GM19455 (cell line): ENCODE results near the gene ZC3H18.

Experiments
- ATAC-seq: cut with Tn5 transposase; IDR thresholded peaks from one replicate; pipeline ENCODE4 v1.9.1; 2021; ENCODE audit not compliant: unreplicated experiment

ZC3H18 gene

DNA sequence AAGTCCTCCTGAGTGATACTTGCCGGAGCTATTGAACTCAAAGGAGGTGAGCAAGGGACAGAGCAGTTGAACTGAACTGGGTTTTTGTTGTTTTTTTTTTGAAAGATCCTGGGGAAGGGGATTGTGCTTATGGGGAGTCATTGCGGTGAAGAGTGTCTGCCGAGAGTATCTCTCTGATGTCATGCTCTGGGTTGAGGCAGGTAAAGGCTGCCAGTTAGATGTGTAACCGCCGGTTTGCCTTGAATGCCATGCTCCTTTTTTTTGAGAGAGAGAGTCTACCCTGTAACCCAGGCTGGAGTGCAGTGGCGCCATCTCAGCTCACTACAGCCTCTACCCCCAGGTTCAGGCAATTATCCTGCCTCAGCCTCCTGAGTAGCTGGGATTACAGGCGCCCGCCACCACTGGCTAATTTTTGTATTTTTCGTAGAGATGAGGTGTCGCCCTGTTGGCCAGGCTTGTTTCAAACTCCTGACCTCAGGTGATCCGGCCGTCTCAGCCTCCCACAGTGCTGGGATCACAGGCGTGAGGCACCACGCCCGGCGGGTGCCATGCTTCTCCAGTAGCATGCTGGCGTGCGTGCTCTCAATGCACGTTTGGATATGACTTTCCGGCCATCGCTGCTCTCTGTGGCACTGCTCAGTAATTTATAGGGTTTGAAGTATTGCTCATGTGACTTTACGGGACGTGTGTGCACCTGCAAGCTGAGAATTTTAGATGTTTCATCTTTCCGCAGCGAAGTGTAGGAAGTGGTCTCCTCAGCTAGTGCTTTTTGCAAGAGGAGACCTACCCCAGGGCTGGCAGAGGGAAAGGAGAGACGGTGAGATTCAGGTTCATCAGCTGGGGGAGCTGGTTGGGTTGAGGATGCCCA lies 8.5 kb downstream of the ZC3H18 start:
- no peak for ATAC-seq

DNA sequence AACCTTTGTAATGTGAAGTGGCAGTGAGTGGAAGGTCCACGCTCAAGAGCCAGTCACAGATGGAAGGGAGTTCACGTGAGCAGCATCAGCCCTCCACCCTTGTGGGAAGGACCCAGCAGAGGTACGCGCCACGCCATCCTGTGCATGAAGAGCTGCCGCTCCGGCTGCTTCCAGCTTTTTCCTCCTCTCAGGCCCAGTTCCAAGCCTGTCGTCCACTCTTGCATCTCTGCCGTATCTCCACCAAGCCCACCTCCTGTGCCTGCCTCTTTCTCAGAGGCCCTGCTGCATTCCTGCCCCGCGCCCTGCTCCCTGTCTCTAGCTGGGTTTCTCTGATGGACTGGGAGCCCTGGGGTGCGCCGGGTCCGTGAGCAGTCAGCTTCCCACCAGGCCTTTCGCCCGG lies 10.2 kb downstream of the ZC3H18 start:
- ATAC-seq: no peak

DNA sequence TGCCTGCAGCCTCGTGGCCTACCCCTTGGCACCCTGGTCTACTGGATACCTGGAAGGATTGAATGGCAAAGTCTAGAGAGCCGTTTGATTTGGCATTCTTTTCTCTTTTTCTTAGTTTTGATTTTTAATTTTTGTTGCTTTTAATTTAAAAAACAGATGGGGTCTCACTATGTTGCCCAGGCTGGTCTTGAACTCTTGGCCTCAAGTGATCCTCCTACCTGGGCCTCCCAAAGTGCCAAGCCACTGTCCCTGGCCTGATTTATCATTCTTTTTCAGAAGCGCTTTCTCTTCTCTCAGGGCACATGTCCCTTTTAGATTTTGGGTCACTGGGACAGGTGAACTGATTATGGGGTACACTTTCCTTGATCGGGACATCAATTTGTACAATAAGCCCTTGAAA lies 10.8 kb downstream of the ZC3H18 start:
- ATAC-seq: no peak

DNA sequence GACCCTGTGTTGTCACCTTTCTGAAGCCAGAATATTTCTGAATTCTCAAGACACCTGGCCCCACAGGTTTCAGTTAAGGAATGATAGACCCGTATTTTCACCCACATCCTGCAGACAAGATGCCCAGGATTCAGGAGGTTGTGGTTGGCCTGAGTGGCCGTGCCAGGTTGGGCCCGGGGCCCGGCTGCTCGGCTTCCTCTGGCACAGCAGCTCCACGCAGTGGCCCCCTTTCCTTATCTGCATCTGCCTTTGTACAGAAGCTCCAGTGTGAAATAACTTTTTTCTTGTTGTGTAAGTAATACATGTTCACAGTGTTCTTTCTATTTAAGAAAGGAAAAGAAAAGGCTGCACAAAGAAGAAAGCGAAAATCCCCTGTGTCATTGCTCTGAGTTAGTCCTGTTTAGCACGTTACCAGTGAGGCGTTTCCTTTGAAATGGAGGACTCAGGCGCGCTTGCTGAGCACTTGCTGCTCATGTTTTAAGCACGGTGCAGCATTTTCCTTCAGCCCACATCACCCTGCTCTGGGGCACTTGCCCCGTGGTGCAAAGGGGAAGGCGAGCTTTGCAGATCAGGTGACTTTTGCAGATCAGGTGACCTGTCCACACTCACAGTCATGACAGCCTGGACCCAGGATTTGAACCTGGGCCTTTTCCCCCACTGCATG lies 12.8 kb downstream of the ZC3H18 start:
- no peak for ATAC-seq

DNA sequence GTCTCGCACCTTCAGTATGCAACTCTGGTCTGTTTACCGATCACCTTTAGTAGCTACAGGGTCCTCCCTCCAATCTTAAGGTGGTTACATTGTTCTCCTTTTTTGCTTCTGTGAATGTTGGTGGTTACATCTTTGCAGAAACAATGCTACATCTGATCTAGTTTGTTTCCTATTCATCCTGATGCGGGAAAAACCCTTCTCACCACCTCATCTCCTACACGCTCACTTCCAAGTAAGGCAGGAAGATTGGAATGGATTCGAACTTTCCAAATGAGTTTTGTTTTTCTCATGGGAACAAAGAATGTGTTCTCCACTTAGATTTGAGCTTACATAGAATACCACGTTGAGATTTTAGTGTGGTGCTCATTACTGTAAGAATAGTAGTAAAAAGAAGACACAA lies 14.5 kb downstream of the ZC3H18 start:
- ATAC-seq: no peak

DNA sequence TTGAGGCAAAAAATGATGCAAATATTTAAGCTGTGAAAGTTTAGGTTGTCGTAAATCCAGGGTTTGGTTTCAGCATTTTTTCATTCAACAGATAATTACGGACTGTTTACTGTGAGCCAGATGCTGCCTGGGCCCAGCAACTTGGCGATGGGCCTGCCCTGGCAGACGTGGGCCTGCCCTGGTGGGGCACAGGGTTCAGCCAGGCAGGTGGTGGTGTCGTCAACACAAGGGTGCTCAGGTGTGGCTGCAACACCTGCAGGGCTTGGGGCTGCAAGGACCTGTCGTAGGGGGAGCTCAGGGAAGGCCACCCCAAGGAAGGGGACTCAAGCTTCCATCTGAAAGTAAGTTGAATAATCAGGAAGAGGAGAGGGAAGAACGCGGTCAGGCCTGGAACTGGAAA lies 15.1 kb downstream of the ZC3H18 start:
- ATAC-seq: no peak

DNA sequence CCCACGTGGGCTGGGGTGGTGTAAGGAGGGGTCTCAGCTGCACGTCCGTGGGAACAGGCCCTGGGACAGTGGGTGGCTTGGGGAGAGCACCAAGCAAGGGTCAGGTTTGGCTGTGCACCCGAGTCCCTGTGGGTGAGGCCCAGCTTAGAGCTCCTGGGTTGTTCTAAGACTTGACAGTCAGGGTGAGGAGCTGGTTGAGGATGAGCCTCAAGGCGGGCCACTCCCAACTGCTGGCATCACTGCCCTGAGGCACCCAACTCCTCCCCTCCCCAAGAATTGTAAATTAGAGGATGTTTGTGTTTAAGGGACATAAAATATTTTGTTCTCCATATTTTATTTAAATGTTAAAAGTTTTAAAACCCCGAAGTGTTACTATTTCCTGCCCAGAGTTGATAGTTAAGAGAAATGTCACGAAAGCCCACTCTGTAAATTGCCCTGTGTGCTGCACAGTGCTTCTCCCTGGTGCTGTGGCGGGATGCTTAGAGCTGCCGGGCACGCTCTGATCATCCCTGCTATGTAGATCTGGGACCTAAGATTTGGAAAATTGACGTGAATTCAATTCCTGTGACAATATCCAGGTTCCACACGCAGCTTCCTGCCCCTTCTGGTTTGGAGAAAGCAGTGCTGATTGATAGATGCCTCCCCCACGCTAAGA lies 15.9 kb downstream of the ZC3H18 start:
- no peak for ATAC-seq

DNA sequence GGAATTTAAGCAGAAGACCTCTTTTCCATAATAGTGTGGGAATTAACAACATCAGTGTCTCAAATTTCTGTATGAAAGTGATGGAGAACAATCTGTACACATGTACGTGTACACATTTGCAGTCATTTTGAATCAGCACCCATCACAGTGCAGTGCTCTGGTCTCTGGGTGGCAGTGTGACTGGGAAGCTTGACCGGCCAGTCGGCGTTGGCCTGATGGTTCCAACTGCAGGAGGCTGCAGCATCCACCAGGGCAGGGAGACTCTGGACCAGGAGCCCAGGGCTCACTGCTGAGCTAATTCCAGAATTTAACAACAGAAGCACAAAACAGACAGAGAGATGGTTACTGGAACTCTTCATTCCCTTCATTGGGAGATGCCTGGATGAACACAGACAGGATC lies 17.9 kb downstream of the ZC3H18 start:
- ATAC-seq: no peak

DNA sequence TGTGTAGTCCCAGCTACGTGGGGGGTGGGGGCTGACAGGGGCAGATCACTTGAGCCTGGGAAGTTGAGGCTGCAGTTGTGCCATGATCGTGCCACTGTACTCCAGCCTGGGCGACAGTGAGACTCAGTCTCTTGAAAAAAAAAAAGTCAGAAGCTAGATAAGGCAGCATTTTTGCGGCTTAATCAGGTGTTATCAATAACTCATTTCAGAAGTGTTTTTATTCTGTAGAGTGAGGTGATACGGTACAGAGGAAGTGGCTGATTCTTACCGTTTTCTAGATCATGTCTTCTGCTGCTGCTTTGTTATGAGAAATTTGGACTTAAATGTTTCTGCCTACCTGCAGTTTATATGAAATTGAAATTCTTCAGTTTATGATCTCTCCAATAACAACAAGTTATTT lies 18.6 kb downstream of the ZC3H18 start:
- ATAC-seq: no peak

DNA sequence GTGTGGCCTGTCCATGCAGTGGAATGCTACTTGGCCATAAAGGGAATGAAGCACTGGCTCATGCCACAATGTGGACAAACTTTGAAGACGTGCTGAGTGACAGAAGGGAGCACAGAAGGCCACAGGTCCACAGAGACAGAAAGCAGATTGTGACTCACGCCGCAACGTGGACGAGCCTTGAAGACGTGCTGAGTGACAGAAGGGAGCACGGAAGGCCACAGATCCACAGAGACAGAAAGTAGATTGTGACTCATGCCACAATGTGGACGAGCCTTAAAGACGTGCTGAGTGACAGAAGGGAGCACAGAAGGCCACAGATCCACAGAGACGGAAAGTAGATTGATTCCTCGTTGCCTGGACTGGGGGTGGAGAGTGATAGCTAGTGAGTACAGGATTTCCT lies 19.2 kb downstream of the ZC3H18 start:
- no peak for ATAC-seq

DNA sequence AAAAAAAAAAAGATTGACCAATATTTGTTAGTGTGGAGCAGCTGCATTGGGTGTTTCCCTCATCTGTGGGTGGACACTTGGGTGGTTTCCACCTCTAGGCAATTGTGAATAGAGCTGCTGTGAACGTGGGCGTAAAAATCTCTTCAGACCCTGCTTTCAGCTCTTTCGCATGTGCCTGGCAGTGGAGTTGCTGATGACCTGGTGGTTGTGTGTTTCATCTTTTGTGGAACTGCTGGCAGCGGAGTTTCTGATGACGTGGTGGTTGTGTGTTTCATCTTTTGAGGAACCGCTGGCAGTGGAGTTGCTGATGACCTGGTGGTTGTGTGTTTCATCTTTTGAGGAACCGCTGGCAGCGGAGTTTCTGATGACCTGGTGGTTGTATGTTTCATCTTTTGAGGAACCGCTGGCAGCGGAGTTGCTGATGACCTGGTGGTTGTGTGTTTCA lies 21.4 kb downstream of the ZC3H18 start:
- no peak for ATAC-seq

DNA sequence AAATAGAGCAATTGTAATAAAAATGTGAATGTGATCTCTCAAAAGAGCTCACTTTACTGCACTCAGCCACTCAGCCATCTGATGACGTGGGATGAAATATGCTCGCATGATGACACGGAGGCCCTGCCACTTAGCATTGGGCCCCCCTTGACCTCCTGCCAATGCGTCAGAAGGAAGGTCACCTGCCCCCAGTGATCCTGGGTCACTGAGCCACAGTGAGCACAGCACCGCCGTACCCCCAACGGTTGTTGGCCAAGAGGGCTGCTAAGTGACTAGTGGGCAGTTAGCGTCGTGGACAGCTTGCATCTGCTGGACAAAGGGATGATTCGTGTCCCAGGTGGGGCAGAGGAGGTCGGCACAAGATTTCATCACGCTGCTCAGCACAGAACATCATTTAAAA lies 22.9 kb downstream of the ZC3H18 start:
- ATAC-seq: no peak

DNA sequence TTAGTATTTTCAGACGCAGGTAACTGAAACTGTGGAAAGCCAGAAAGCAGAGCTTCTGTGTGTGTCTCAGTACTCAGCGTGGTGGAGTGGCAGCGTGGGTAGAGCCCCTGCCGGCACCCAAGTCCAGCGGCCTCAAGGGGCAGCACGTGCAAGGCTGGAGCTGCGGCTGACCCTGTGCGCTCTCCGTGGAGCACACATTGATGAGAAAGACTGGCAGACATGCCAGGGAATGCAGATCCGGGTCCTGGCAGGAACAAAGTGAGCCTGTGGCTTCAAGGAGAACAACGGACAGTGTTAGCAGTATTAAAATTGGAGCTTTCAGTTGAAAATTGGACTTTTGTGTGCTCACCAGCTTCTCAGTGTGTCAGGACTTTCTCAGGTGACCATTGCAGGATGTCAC lies 23.3 kb downstream of the ZC3H18 start:
- no peak for ATAC-seq

DNA sequence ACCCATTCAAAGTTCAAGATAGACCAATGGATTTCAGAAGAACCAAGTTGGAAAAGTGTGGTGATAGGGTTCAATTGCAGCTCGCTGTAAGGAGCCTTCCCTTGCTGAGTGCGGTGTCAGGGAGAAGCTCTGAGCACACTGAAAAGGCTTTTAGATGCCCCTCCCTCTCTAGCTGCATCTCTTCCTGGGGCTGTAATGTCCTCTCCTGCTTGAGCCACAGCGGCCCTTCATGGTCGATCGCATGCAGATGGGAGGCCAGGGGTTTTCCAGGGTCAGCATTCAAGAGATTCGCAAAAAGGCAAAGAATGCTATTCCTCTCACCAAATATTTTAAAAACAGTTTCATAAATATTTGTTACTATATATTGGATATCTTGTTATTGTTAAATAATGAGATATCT lies 23.7 kb downstream of the ZC3H18 start:
- ATAC-seq: no peak

DNA sequence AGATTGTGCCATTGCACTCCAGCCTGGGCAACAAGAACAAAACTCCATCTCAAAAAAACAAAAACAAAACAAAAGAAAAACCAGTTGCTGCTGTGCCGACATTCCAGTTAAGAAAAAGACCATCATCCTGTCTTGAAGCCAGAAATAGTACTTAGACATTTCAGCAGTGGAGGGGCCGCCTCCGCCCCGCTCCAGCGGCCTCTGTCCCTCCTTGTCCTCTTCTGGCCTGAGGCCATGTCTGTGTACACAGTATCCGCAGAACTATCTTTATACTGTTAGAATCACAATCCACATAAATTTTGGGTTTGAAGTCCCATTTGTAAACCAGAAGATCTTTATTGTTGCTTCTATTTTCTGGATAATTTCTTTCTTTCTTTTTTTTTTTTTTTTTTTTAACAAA lies 24.9 kb downstream of the ZC3H18 start:
- no peak for ATAC-seq

DNA sequence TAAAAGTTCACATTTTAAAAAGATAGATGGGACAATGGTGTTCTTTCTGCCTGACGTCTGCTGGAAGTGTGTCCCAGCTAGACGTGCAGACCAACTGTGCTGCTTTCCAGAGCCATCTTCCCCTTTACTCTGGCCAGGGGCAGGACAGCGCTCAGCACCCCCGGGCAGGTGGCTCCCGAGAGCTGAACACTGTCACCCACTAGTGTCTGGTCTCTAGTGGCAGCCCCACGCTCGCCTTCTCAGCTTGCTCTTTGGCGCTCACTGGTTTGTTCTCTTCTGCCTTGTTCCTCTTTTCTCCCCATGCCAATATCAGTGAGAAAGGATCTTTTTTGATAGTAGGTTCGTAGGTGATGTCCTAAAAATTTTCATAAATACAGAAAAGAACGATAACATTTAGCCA lies 25.7 kb downstream of the ZC3H18 start:
- no peak for ATAC-seq

DNA sequence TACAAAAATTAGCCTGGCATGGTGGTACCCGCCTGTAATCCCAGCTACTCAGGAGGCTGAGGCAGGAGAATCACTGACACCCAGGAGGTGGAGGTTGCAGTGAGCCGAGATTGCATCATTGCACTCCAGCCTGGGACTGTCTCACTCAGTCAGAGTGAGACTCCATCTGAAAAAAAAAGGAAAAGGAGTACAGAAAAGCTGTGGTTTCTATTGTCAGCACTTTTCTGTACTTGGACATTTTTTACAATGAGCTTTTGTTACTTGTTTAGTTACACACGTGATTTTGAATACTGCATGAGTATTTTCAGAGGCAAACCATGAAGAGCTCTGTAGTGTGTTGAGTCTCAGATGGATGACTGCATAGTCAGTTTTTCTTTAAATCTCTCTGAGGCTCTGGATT lies 26.3 kb downstream of the ZC3H18 start:
- no peak for ATAC-seq

DNA sequence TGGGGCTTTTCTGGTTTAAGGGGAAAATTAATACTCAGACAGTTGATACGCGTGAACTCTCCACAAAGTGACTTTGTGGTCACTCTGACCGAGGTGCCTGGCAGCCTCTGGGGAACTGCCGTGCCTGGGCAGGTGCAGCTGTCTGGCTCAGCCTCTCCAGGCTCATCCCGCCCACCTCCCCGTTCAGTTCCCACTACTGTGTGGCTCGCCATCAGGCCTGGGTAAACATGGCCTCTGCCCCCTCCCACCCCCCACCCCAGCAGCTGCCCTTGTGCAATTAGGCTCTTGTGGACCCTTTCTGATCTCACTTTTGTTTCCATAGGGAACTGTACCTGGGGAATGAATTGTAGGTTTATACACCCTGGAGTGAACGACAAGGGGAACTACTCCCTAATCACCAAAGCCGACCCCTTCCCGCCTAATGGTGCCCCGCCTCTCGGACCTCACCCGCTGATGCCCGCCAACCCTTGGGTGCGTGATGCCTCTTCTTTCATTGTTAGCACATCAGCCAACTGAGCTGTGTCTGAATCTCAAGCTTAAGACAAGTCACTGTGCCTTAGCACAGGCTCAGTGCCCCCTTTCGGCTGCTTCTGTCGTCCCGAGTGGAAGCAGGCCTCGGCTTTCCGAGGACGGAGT lies 27.8 kb downstream of the ZC3H18 start:
- no peak for ATAC-seq

DNA sequence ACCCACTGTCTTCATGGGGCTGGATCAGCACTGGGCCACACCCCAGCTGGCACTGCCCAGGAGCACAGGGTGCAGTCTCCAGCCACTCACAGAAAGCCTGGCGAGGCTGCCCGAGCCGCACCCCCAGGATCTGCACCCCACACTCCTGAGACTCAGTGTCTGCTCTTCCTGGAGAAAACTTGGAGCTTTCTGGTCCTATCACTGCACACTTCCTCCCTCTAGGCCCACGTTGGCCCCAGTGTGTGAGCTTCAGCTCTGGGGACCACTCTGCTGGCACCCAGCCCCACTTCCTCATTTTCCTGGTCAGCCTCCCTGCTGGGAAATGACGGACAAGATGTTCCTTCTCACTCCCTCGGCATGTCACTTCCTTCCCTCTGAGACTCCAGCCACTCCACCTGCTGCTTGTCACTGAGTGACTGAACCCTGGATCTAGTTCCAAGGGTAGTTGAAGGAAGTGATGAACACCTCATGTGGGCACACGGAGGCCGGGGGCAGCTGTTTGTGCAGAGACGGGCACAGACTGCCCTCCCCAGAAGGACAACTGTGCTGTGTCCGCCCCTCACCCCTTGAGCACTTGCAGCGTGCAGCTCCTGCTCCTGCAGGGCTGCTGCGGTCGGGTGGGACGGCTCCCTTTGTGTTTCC lies 29.0 kb downstream of the ZC3H18 start:
- ATAC-seq: no peak

DNA sequence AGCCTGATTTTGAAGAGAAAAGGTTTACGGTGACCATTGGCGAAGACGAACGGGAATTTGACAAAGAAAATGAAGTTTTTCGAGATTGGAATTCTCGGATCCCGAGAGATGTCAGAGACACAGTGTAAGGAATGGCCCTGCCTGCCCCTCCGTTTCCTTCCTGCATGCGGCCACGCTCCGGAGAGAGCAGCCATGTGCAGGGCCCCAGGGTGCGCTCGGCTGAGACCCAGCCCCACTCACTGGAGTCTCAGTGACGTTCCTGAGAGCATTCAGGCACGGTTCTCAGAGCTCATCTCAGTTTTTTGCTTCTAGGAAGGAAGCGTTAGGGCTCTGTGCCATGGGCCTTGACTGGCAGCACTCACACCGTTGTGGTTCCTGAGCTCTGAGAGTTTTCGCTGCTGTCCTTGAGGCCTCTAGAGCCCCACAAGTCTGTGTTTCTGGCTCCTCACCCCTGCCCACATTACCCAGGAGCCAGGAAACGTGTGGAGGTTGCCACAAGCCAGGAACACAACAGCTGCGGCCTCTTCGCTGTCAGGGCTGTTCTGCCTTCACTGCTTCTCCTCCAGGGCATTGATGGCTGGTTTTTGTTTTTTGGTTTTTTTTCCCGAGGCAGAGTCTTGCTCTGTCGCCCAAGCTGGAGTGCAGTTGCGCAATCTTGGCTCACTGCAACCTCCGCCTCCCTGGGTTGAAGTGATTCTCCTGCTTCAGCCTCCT lies 29.8 kb downstream of the ZC3H18 start:
- no peak for ATAC-seq

DNA sequence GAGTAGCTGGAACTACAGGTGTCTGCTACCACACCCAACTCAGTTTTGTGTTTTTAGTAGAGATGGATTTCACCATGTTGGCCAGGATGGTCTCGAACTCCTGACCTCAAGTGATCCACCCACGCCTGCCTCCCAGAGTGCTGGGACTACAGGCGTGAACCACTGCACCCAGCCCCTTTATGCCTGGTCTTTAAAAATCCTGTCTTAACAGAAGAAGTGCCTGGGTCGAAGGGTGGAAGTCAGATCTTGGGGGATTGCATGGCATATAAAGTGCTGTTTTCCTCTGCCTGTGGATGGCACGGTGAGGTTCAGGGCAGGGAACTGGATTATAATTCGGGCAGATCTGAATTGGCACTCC lies 30.3 kb downstream of the ZC3H18 start:
- ATAC-seq: no peak
